Breast epithelium (tissue), 4 donors: ENCODE data around the gene PRIM2. TPM values are rescaled to one million over a fixed set of nuclear protein-coding genes. Genes with fewer than 3 reads are reported as not detected.
"Not testable (repeated sequence)": the region's sequence is repeated elsewhere in the genome, so short reads cannot be mapped to it uniquely, and the experiment has no call there.

ENCODE experiments used
- DNase-seq, 2 donors: peaks; one replicate each; pipeline ENCODE4 v3.0.0-alpha.2; 2019; ENCODE audit warnings: low spot score in 2 of 2
- H3K27ac ChIP-seq, 2 donors: fragments of 200-600 bp; sonication (generic) in 1 of 2; one replicate each; pipeline ENCODE4 v1.5.1; 2016 to 2019; ENCODE audit warnings: mild to moderate bottlenecking in 1 of 2
- H3K27me3 ChIP-seq, 2 donors: fragments of 200-600 bp; sonication (generic) in 1 of 2; one replicate each; pipeline versions ENCODE4 v1.5.1 to v1.6.0; 2017 to 2019; ENCODE audit warnings: control low read depth in 1 of 2, mild to moderate bottlenecking in 1 of 2
- H3K36me3 ChIP-seq: fragments of 200-600 bp; one replicate; pipeline ENCODE4 v1.5.1; 2019
- H3K4me1 ChIP-seq, 2 donors: fragments of 200-600 bp; sonication (generic); one replicate each; pipeline ENCODE4 v1.5.1; 2016 to 2019; ENCODE audit warnings: control low read depth in 1 of 2
- H3K4me3 ChIP-seq, 3 donors: fragments of 200-600 bp; sonication (generic); 1 replicate in 2 of 3; 2 replicates in 1 of 3; pipeline ENCODE4 v1.5.1; 2016 to 2019; ENCODE audit warnings: mild to moderate bottlenecking in 3 of 3, moderate library complexity in 2 of 3
- H3K9me3 ChIP-seq, 2 donors: fragments of 200-600 bp; sonication (generic) in 1 of 2; one replicate each; pipeline ENCODE4 v1.5.1; 2016 to 2019; ENCODE audit warnings: control low read depth in 1 of 2
- CTCF ChIP-seq, 3 donors: fragments of 450-650 bp; IDR thresholded peaks; one replicate each; pipeline ENCODE4 v1.5.1; 2016 to 2017; ENCODE audit warnings: antibody characterized with exemption in 3 of 3, mild to moderate bottlenecking in 3 of 3, moderate library complexity in 3 of 3
- POLR2A ChIP-seq: fragments of 450-650 bp; IDR thresholded peaks from one replicate; pipeline ENCODE4 v1.6.1; 2016; ENCODE audit warnings: antibody characterized with exemption, mild to moderate bottlenecking, moderate library complexity
- POLR2AphosphoS5 ChIP-seq, 3 donors: sonication (generic); formaldehyde crosslinking; IDR thresholded peaks; one replicate each; pipeline ENCODE4 v1.6.1; 2017; ENCODE audit warnings: antibody characterized with exemption in 3 of 3
- intact Hi-C: fragments of 100-400 bp; cut with DNase I; formaldehyde crosslinking; loops from one replicate; pipeline ENCODE4 v1.15.1; 2023; ENCODE audit warnings: low total_unique reads
- total RNA-seq, 3 donors: library from RNA; depleted of rRNA; stranded (reverse); fragments of >200 nt; gene quantifications; one replicate each; pipeline ENCODE4 v1.1.0, GENCODE V29; 2016

PRIM2 gene
- total RNA-seq, 3 donors from 2014 or later = 9.3 to 20.1 (median 13.8) TPM

GRCh38 chr6:57435475-57436160 is 118.2 kb downstream of the PRIM2 start:
- Histone ChIP-seq H3K4me3 (no peak overlapping the region), H3K4me1 (no peaks in the 10 kb centered on the region), H3K27me3 (no peaks in the 10 kb centered on the region), H3K27ac (no peak overlapping the region), H3K36me3 (no peaks in the 10 kb centered on the region), H3K9me3 (no peaks in the 10 kb centered on the region)
- intact Hi-C loops = no loop called here
- no peak for TF ChIP-seq POLR2A
- no peak for TF ChIP-seq POLR2AphosphoS5 (IDR thresholded peaks at IDR 0.05)
- no peak for TF ChIP-seq CTCF (IDR thresholded peaks at IDR 0.05)
- DNase-seq = no peak

- H3K27me3 ChIP-seq, H3K4me1 ChIP-seq, intact Hi-C loops, H3K9me3 ChIP-seq, H3K36me3 ChIP-seq, H3K27ac ChIP-seq, H3K4me3 ChIP-seq, DNase-seq: not testable (repeated sequence)
Observed at GRCh38 chr6:57440735-57441134, 123.3 kb downstream of the PRIM2 start.

- H3K4me3 ChIP-seq, H3K27ac ChIP-seq, H3K4me1 ChIP-seq, intact Hi-C loops, DNase-seq, H3K9me3 ChIP-seq, H3K27me3 ChIP-seq, H3K36me3 ChIP-seq: not testable (repeated sequence)
Observed at GRCh38 chr6:57442133-57442532, 124.7 kb downstream of the PRIM2 start.

GRCh38 chr6:57443181-57443580 is 125.8 kb downstream of the PRIM2 start:
- intact Hi-C loops, H3K27me3 ChIP-seq, H3K36me3 ChIP-seq, H3K4me1 ChIP-seq, H3K27ac ChIP-seq, H3K9me3 ChIP-seq, H3K4me3 ChIP-seq, DNase-seq: not testable (repeated sequence)

GRCh38 chr6:57444787-57445186 is 127.4 kb downstream of the PRIM2 start:
- H3K4me1 ChIP-seq, DNase-seq, H3K27me3 ChIP-seq, H3K4me3 ChIP-seq, H3K36me3 ChIP-seq, H3K9me3 ChIP-seq, H3K27ac ChIP-seq, intact Hi-C loops: not testable (repeated sequence)

GRCh38 chr6:57445379-57445778 is 127.9 kb downstream of the PRIM2 start:
- intact Hi-C loops, H3K4me3 ChIP-seq, H3K9me3 ChIP-seq, H3K4me1 ChIP-seq, H3K27me3 ChIP-seq, H3K27ac ChIP-seq, H3K36me3 ChIP-seq, DNase-seq: not testable (repeated sequence)

- H3K4me1 ChIP-seq, intact Hi-C loops, H3K27me3 ChIP-seq, H3K36me3 ChIP-seq, H3K4me3 ChIP-seq, H3K27ac ChIP-seq, DNase-seq, H3K9me3 ChIP-seq: not testable (repeated sequence)
Observed at GRCh38 chr6:57445790-57446468, 128.5 kb downstream of the PRIM2 start.

- H3K4me3 ChIP-seq, intact Hi-C loops, DNase-seq: not testable (repeated sequence)
Observed at GRCh38 chr6:57449496-57450066, 132.2 kb downstream of the PRIM2 start.

GRCh38 chr6:57459781-57460180 is 142.4 kb downstream of the PRIM2 start:
- H3K9me3 ChIP-seq, H3K36me3 ChIP-seq, H3K27ac ChIP-seq, H3K27me3 ChIP-seq, H3K4me1 ChIP-seq, H3K4me3 ChIP-seq, intact Hi-C loops, DNase-seq: not testable (repeated sequence)

More at GRCh38 chr6:57449496-57450066, 132.2 kb downstream of the PRIM2 start:
- H3K9me3 ChIP-seq, H3K27me3 ChIP-seq, H3K27ac ChIP-seq, H3K4me1 ChIP-seq, H3K36me3 ChIP-seq: not testable (repeated sequence)

- not testable (repeated sequence) for H3K4me3 ChIP-seq
Observed at GRCh38 chr6:57461022-57461421, 143.6 kb downstream of the PRIM2 start.

GRCh38 chr6:57463809-57464208 is 146.4 kb downstream of the PRIM2 start:
- H3K36me3 ChIP-seq, DNase-seq, intact Hi-C loops, H3K27me3 ChIP-seq, H3K27ac ChIP-seq, H3K9me3 ChIP-seq, H3K4me1 ChIP-seq, H3K4me3 ChIP-seq: not testable (repeated sequence)

More at GRCh38 chr6:57461022-57461421, 143.6 kb downstream of the PRIM2 start:
- DNase-seq, H3K27ac ChIP-seq, H3K9me3 ChIP-seq, H3K36me3 ChIP-seq, H3K27me3 ChIP-seq, intact Hi-C loops, H3K4me1 ChIP-seq: not testable (repeated sequence)

GRCh38 chr6:57465968-57466367 is 148.5 kb downstream of the PRIM2 start:
- H3K4me1 ChIP-seq, H3K9me3 ChIP-seq, DNase-seq, intact Hi-C loops, H3K27ac ChIP-seq, H3K27me3 ChIP-seq, H3K4me3 ChIP-seq, H3K36me3 ChIP-seq: not testable (repeated sequence)
